Gastroesophageal sphincter (tissue), 4 donors: ENCODE results near the gene FAR2. TPM values are rescaled to one million over a fixed set of nuclear protein-coding genes. Genes with fewer than 3 reads are reported as not detected.
"Not testable (repeated sequence)": the region's sequence is repeated elsewhere in the genome, so short reads cannot be mapped to it uniquely, and the experiment has no call there.

ENCODE experiments used
- ATAC-seq: fragments of 150-250 bp; one replicate; pipeline ENCODE4 v1.9.1; 2016; ENCODE audit warnings: mild to moderate bottlenecking, moderate library complexity
- H3K27ac ChIP-seq, 4 donors: fragments of 200-600 bp; sonication (generic) in 3 of 4; 1 replicate in 3 of 4; 2 replicates in 1 of 4; pipeline ENCODE4 v1.5.1; 2016 to 2019
- H3K27me3 ChIP-seq: fragments of 200-600 bp; sonication (generic); one replicate; pipeline ENCODE4 v1.5.1; 2019
- H3K36me3 ChIP-seq, 2 donors: fragments of 200-600 bp; sonication (generic); one replicate each; pipeline ENCODE4 v1.5.1; 2019; ENCODE audit warnings: control low read depth in 1 of 2
- H3K4me1 ChIP-seq, 3 donors: fragments of 200-600 bp; sonication (generic); 1 replicate in 2 of 3; 2 replicates in 1 of 3; pipeline ENCODE4 v1.5.1; 2016 to 2019; ENCODE audit warnings: control low read depth in 2 of 3
- H3K4me3 ChIP-seq, 2 donors: fragments of 200-600 bp; sonication (generic); one replicate each; pipeline ENCODE4 v1.5.1; 2019; ENCODE audit warnings: mild to moderate bottlenecking in 1 of 2, moderate library complexity in 1 of 2
- H3K9me3 ChIP-seq, 3 donors: fragments of 200-600 bp; sonication (generic); one replicate each; pipeline ENCODE4 v1.5.1; 2017 to 2019; ENCODE audit warnings: control low read depth in 2 of 3
- EP300 ChIP-seq: sonication (generic); formaldehyde crosslinking; IDR thresholded peaks from one replicate; pipeline ENCODE4 v1.6.1; 2017; ENCODE audit warnings: antibody characterized with exemption, mild to moderate bottlenecking
- POLR2A ChIP-seq, 2 donors: fragments of 450-650 bp; IDR thresholded peaks; one replicate each; pipeline ENCODE4 v1.6.1; 2017; ENCODE audit warnings: antibody characterized with exemption in 2 of 2, mild to moderate bottlenecking in 2 of 2, moderate library complexity in 1 of 2
- POLR2AphosphoS5 ChIP-seq: sonication (generic); formaldehyde crosslinking; IDR thresholded peaks from one replicate; pipeline ENCODE4 v1.6.1; 2017; ENCODE audit warnings: antibody characterized with exemption
- WGBS, 2 donors: methylation state at CpG; one replicate each; pipeline ENCODE4 v1.1.5; 2018; ENCODE audit warnings: low coverage in 1 of 2; 5-methylcytosine and 5-hydroxymethylcytosine counted together
- total RNA-seq, 4 donors: library from RNA; depleted of rRNA; stranded (reverse); fragments of >200 nt; gene quantifications; one replicate each; pipeline ENCODE4 v1.1.0, GENCODE V29; 2016
- TF ChIP-seq, protein P1 (sequence below), 4 experiments: fragments of 200-600 bp in 2 of 4; fragments of 450-650 bp in 2 of 4; sonication (generic) in 1 of 4; IDR thresholded peaks; one replicate each; pipeline ENCODE4 v1.5.1; 2017 to 2019; ENCODE audit warnings: antibody characterized with exemption in 4 of 4, mild to moderate bottlenecking in 2 of 4, moderate library complexity in 2 of 4

The FAR2 gene
- total RNA-seq, 4 donors from 2014 or later: 8.8 to 15.8 (median 11.9) TPM

- H3K27me3 ChIP-seq: no peaks in the 10 kb centered on the region
- H3K4me3 ChIP-seq: no peak overlapping the region
- no peaks in the 10 kb centered on the region for H3K4me1 ChIP-seq
- H3K36me3 ChIP-seq: no peaks in the 10 kb centered on the region
- ATAC-seq: no peak
- no peak for TF ChIP-seq POLR2A (IDR thresholded peaks at IDR 0.05)
- TF ChIP-seq POLR2AphosphoS5: no peak
- TF ChIP-seq EP300: no peak
- TF ChIP-seq, protein P1, sequence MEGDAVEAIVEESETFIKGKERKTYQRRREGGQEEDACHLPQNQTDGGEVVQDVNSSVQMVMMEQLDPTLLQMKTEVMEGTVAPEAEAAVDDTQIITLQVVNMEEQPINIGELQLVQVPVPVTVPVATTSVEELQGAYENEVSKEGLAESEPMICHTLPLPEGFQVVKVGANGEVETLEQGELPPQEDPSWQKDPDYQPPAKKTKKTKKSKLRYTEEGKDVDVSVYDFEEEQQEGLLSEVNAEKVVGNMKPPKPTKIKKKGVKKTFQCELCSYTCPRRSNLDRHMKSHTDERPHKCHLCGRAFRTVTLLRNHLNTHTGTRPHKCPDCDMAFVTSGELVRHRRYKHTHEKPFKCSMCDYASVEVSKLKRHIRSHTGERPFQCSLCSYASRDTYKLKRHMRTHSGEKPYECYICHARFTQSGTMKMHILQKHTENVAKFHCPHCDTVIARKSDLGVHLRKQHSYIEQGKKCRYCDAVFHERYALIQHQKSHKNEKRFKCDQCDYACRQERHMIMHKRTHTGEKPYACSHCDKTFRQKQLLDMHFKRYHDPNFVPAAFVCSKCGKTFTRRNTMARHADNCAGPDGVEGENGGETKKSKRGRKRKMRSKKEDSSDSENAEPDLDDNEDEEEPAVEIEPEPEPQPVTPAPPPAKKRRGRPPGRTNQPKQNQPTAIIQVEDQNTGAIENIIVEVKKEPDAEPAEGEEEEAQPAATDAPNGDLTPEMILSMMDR (IDR thresholded peaks at IDR 0.05): no peak
- no peak overlapping the region for H3K27ac ChIP-seq
- H3K9me3 ChIP-seq: no peaks in the 10 kb centered on the region
- WGBS, 2 donors: 60 to 67% methylated on average over 2 of the region's 2 CpGs
These were observed 15.9 kb upstream of the FAR2 start for GRCh38 chr12:29133181-29133580.

DNA sequence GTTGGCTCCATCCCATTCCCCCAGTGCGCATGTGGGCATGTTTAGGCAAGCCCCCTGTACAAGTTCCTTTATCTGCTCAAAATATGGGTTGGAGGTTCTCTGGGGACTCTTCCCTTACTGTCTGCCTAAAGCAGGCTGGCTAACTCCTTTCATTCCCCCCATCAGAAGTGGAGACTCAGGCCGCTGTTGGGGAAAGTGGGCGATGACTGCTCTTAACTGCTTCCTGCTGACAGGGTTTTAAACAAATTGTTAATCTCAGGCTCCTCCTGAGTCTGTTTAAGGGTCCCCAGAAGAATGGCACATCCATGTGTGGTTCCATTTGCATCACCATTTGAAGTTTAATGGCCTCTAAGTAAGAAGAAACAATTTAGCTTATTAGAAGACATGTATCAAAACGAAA is 15.4 kb upstream of the FAR2 start:
- ATAC-seq: no peak
- Histone ChIP-seq H3K4me3 (no peak overlapping the region), H3K4me1 (no peaks in the 10 kb centered on the region), H3K27me3 (no peaks in the 10 kb centered on the region), H3K27ac (no peak overlapping the region), H3K36me3 (no peaks in the 10 kb centered on the region), H3K9me3 (no peaks in the 10 kb centered on the region)
- no peak for TF ChIP-seq EP300
- TF ChIP-seq, protein P1 (IDR thresholded peaks at IDR 0.05): no peak
- TF ChIP-seq POLR2AphosphoS5: no peak
- TF ChIP-seq POLR2A (IDR thresholded peaks at IDR 0.05): no peak
- WGBS, 2 donors: 0 to 94% methylated on average over 1 to 4 of the region's 4 CpGs

- H3K9me3 ChIP-seq, H3K4me3 ChIP-seq, ATAC-seq, H3K27me3 ChIP-seq, H3K4me1 ChIP-seq, H3K27ac ChIP-seq, H3K36me3 ChIP-seq: not testable (repeated sequence)
- WGBS, 2 donors: 100% methylated on average over 1 of the region's 3 CpGs; no CpG with 5 or more reads in 1 of the 2 donors
These were observed 10.8 kb upstream of the FAR2 start for GRCh38 chr12:29138256-29138655.

- H3K27me3 ChIP-seq, H3K4me3 ChIP-seq, ATAC-seq, H3K4me1 ChIP-seq, H3K36me3 ChIP-seq, H3K27ac ChIP-seq, H3K9me3 ChIP-seq: not testable (repeated sequence)
- WGBS, 2 donors: 73 to 95% methylated on average over 3 to 4 of the region's 4 CpGs
These were observed 10.2 kb upstream of the FAR2 start for GRCh38 chr12:29138855-29139254.

- Histone ChIP-seq H3K36me3 (no peaks in the 10 kb centered on the region), H3K4me1 (peaks cover 0 to 19% (median 0%) of the 10 kb centered on the region in 3 donors), H3K27me3 (no peaks in the 10 kb centered on the region), H3K9me3 (no peaks in the 10 kb centered on the region), H3K4me3 (no peak overlapping the region), H3K27ac (no peak overlapping the region)
- WGBS, 2 donors: 92 to 94% methylated on average over 2 to 8 of the region's 14 CpGs
- no peak for ATAC-seq
- no peak for TF ChIP-seq EP300
- no peak for TF ChIP-seq POLR2AphosphoS5
- TF ChIP-seq, protein P1 (IDR thresholded peaks at IDR 0.05): no peak
- no peak for TF ChIP-seq POLR2A (IDR thresholded peaks at IDR 0.05)
These were observed 3.5 kb upstream of the FAR2 start for GRCh38 chr12:29145372-29146170.

DNA sequence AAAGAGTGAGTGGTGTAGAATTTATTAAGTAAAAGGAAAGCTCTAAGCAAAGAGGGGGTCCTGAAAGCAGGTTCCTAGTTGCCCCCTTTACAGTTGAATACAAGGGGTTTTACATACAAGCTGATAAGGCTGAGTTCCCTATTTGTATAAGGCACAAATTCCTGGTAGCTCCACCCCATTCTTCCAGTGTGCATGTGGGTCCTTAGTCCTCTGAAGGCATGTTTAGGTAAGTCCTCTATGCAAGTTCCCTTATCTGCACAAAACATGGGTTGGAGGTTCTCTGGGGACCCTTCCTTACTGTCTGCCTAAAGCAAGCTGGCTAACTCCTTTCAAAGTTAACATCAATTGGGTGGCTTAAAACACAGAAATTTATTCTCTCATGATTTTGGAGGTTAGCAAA is 2.9 kb upstream of the FAR2 start:
- ATAC-seq: no peak
- peaks cover 0 to 19% (median 0%) of the 10 kb centered on the region in 3 donors for H3K4me1 ChIP-seq
- H3K36me3 ChIP-seq: no peaks in the 10 kb centered on the region
- H3K27me3 ChIP-seq: no peaks in the 10 kb centered on the region
- no peak overlapping the region for H3K4me3 ChIP-seq
- no peak overlapping the region for H3K27ac ChIP-seq
- TF ChIP-seq, protein P1 (IDR thresholded peaks at IDR 0.05): no peak
- TF ChIP-seq POLR2A (IDR thresholded peaks at IDR 0.05) (no peak), EP300 (no peak)
- H3K9me3 ChIP-seq: no peaks in the 10 kb centered on the region
